GM12864 (cell line): ENCODE data around the gene GM2A.

Experiments used
- DNase-seq: peaks from one replicate; pipeline ENCODE4 v3.0.0-alpha.2; 2011; ENCODE audit warnings: low read depth
- H3K4me3 ChIP-seq: 2 replicates; pipeline ENCODE4 v1.5.1; 2011; ENCODE audit warnings: mild to moderate bottlenecking, low read depth, low read length, control low read depth
- TF ChIP-seq, protein P1 (sequence below): IDR thresholded peaks from 2 replicates; pipeline ENCODE4 v1.5.1; 2011; ENCODE audit warnings: low read depth, mild to moderate bottlenecking, moderate library complexity, low read length, control low read depth, inconsistent platforms; ENCODE audit errors: missing control alignments

GM2A gene

GRCh38 chr5:151258816-151259215 lies 5.8 kb downstream of the GM2A start:
- TF ChIP-seq, protein P1, sequence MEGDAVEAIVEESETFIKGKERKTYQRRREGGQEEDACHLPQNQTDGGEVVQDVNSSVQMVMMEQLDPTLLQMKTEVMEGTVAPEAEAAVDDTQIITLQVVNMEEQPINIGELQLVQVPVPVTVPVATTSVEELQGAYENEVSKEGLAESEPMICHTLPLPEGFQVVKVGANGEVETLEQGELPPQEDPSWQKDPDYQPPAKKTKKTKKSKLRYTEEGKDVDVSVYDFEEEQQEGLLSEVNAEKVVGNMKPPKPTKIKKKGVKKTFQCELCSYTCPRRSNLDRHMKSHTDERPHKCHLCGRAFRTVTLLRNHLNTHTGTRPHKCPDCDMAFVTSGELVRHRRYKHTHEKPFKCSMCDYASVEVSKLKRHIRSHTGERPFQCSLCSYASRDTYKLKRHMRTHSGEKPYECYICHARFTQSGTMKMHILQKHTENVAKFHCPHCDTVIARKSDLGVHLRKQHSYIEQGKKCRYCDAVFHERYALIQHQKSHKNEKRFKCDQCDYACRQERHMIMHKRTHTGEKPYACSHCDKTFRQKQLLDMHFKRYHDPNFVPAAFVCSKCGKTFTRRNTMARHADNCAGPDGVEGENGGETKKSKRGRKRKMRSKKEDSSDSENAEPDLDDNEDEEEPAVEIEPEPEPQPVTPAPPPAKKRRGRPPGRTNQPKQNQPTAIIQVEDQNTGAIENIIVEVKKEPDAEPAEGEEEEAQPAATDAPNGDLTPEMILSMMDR, result no peak
- no peak overlapping the region for H3K4me3 ChIP-seq
- no peak for DNase-seq

DNA sequence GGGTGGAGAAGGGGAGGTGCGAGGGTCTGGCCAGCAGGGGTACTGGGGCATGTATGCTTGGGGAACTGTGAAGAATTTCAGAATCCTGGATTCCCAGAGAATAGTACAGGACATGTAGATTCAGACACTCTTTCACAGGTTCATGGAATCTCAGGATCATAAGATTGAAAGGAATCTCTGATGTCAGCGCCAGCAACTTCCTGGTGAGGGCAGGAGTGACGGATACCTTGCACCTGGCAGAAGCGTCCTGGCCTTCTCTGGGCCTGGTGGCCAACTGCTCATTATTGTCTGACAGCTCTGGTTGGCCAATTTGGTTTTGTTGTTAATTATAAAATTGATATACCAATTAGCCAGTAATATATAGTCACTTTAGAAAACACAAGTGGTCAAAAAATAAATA lies 6.9 kb downstream of the GM2A start:
- TF ChIP-seq, protein P1, result no peak
- DNase-seq, result no peak

GRCh38 chr5:151262532-151262931 lies 9.5 kb downstream of the GM2A start:
- DNase-seq, result no peak
- TF ChIP-seq, protein P1, result no peak
- H3K4me3 ChIP-seq, result no peak overlapping the region

More for the DNA sequence above, 6.9 kb downstream of the GM2A start:
- H3K4me3 ChIP-seq, result no peak overlapping the region

DNA sequence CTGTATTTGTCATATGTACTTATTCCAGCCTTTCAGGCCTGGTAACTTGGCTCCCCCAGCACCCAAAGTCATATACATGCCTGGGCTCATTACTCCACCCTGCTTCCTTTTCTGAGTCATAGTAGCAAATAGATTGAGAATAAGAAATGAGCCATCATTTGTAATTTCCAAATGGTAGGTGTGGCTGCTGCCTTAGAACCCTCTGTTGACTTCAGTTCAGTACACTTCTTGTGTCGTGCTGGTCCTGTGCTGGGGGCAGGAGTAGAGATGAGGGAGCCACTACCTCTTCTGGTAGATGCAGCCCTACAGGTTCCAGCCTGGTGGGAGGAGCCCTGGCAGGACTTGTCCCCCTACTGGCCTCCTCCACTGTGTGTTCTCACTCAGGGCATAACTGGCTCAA lies 11.1 kb downstream of the GM2A start:
- TF ChIP-seq, protein P1, result no peak
- no peak for DNase-seq
- no peak overlapping the region for H3K4me3 ChIP-seq

- no peak for DNase-seq
- no peak overlapping the region for H3K4me3 ChIP-seq
- TF ChIP-seq, protein P1, result no peak
These were observed 14.7 kb downstream of the GM2A start for GRCh38 chr5:151267491-151268260.

GRCh38 chr5:151270599-151270998 lies 17.6 kb downstream of the GM2A start:
- DNase-seq, result peak; percentile 62
- no peak overlapping the region for H3K4me3 ChIP-seq
- TF ChIP-seq, protein P1, result no peak

DNA sequence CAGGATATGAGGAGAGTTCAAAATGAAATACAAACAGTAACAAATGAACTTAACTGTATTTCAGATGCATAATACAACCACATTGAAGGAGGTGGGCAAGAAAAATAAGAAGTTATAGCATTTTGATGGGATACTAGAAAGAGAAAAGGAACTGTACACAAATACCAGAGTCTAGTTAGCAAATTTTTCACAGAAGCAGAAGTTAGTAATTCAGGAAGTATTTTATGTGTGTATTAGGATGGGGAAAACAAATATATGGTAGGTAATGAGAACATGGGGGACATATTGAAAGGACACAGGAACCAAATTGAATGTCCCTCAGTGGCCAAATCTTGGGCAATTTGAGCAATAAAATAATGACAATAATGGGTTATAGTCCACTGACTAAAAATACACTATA lies 18.4 kb downstream of the GM2A start:
- H3K4me3 ChIP-seq, result no peak overlapping the region
- TF ChIP-seq, protein P1, result no peak
- DNase-seq, result no peak
